SJSA1 (cell line): ENCODE results near the gene PLEKHA6. TPM values are rescaled to one million over a fixed set of nuclear protein-coding genes. Genes with fewer than 3 reads are reported as not detected.

Source experiments
- DNase-seq, 2 experiments: peaks; one replicate each; pipeline ENCODE4 v3.0.0-alpha.2; 2015 to 2020; ENCODE audit warnings: low spot score in 2 of 2, low read depth in 1 of 2
- H3K27ac ChIP-seq: fragments of 250-450 bp; sonication (Bioruptor Pico); 2 replicates; pipeline ENCODE4 v1.5.1; 2020; ENCODE audit warnings: mild to moderate bottlenecking, moderate library complexity
- H3K27me3 ChIP-seq: fragments of 250-450 bp; sonication (Bioruptor Pico); replicated peaks from 2 replicates; pipeline ENCODE4 v1.5.1; 2020; ENCODE audit warnings: mild to moderate bottlenecking, moderate library complexity
- H3K36me3 ChIP-seq: fragments of 250-450 bp; sonication (Bioruptor Pico); 2 replicates; pipeline ENCODE4 v1.5.1; 2020; ENCODE audit warnings: mild to moderate bottlenecking
- H3K4me1 ChIP-seq: fragments of 250-450 bp; sonication (Bioruptor Pico); replicated peaks from 2 replicates; pipeline ENCODE4 v1.6.1; 2021; ENCODE audit warnings: mild to moderate bottlenecking
- H3K4me3 ChIP-seq: fragments of 250-450 bp; sonication (Bioruptor Pico); 2 replicates; pipeline ENCODE4 v1.5.1; 2020; ENCODE audit warnings: mild to moderate bottlenecking
- H3K9me3 ChIP-seq: fragments of 250-450 bp; sonication (Bioruptor Pico); replicated peaks from 2 replicates; pipeline ENCODE4 v1.5.1; 2020; ENCODE audit warnings: mild to moderate bottlenecking
- total RNA-seq: library from RNA; depleted of rRNA; stranded (reverse); fragments of >200 nt; shearing (Covaris generic); gene quantifications from 2 replicates; pipeline ENCODE4 v1.2.3, GENCODE V29; 2014

PLEKHA6 gene
- total RNA-seq, 1 experiment from 2014 or later = 0.76 TPM

DNA sequence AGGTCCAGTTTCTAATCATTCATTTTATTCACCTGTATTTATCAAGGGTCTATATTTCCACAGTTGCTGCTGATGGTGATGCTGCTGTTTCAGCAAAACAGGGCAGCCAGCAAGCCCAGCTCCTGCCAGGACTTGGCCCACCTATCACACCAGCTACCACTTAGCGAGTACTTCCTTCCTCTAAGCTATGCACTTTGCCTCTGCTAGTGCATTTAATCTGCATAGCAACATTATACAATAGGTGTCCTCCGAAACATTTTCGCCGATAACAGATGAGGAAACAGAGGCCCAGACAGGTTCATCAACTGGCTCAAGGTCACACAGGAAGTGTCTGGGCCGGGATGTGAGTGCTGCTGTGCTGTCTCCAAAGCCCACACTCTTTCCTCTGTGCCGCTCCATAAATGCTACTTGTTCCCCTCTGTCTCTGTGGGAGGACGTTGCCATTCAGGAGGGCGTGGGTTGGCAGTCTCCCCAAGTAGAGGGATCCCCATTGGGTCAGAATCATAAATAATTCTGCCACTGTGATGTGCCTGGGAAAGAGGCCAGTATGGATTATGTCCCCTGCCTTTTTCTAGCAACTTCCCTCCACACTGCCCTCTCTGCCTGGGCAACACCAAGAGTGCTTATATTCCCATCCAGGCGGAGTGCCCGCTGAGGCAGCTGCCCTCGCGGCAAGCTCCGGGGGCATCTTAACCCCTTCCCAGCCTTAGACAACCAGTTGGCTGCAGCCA lies 9.4 kb upstream of the PLEKHA6 start:
- no peaks in the 10 kb centered on the region for H3K9me3 ChIP-seq
- H3K27ac ChIP-seq = no peak overlapping the region
- no peaks in the 10 kb centered on the region for H3K4me1 ChIP-seq
- H3K27me3 ChIP-seq = peaks cover 10% of the 10 kb centered on the region
- no peaks in the 10 kb centered on the region for H3K36me3 ChIP-seq
- no peak overlapping the region for H3K4me3 ChIP-seq
- DNase-seq = no peak

- Histone ChIP-seq H3K9me3 (no peaks in the 10 kb centered on the region), H3K4me3 (no peak overlapping the region), H3K36me3 (no peaks in the 10 kb centered on the region), H3K27ac (no peak overlapping the region), H3K4me1 (peaks cover 7% of the 10 kb centered on the region), H3K27me3 (peaks cover 10% of the 10 kb centered on the region)
- no peak for DNase-seq
Observed at GRCh38 chr1:204367956-204368355, 8.2 kb upstream of the PLEKHA6 start.

GRCh38 chr1:204367193-204367858 lies 7.6 kb upstream of the PLEKHA6 start:
- no peak for DNase-seq
- Histone ChIP-seq H3K4me3 (no peak overlapping the region), H3K27ac (no peak overlapping the region), H3K4me1 (peaks cover 8% of the 10 kb centered on the region), H3K36me3 (no peaks in the 10 kb centered on the region), H3K27me3 (peaks cover 10% of the 10 kb centered on the region), H3K9me3 (no peaks in the 10 kb centered on the region)

DNA sequence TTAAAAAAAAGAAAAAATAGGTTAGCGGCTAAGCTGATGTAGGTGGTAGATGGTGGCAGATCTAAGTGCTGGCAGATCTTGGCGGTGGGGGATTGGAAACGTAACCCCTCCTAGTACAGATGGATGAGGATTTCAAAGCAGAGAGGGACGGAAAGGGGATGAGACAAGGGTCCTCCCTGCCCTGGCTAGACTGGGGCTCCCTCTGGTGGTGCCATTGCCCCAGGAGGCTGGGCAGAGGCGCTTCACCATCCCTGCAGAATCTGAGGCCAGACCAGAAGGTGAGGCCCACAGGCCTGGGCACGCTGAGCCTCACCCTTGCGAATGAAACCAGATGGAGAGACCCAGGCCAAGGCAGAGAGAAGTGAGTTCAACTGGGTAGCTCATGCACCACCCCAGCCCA lies 7.0 kb upstream of the PLEKHA6 start:
- H3K36me3 ChIP-seq = no peaks in the 10 kb centered on the region
- DNase-seq = peak in 1 of 2 experiments; percentile 10
- peaks cover 8% of the 10 kb centered on the region for H3K4me1 ChIP-seq
- H3K27me3 ChIP-seq = peaks cover 7% of the 10 kb centered on the region
- no peak overlapping the region for H3K4me3 ChIP-seq
- H3K27ac ChIP-seq = no peak overlapping the region
- no peaks in the 10 kb centered on the region for H3K9me3 ChIP-seq

DNA sequence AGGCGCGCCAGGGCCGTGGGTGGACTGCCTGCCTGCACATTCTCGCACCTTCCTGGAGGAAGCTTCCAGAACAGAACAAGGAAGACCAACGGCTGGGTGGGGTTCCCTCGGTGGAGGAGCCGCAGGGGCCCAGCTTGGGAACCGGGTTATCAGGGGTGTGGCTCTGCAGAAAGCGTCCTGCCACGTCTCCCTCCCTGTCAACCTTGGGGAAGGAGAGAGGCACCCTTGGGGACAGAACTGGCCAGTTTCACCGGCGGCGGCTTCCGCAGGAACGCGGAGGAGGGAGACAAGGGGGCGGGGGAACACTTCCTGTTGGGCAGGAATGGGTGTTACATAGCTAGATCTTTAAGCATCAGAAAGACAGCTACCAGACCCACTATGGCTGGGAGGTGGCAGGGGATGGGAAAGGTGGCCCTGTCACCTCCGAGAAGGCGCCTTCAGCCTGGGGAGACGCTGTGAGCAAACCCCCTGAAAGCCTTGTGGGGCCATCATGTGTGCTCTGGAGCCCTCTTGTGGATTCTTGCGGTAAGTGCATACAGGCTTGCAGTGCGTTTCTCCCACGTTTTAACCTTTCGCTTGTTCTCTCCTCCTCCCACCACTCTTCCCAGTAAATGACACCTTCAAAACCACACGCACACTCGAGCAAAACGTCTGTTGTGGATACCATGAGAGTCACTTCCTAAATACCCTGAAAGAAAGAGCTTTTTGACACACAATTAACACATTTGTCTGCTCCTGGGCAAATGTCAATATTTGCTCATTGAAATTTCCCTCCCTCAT lies 3.8 kb upstream of the PLEKHA6 start:
- H3K4me3 ChIP-seq = peak overlapping the region; percentile 8
- H3K4me1 ChIP-seq = peaks cover 16% of the 10 kb centered on the region
- H3K27me3 ChIP-seq = no peaks in the 10 kb centered on the region
- 0 out of 2 replicates have a peak overlapping the region, but pooled peaks have one; percentile 0 for H3K27ac ChIP-seq
- no peaks in the 10 kb centered on the region for H3K36me3 ChIP-seq
- DNase-seq = peak; percentile 74 to 79
- H3K9me3 ChIP-seq = no peaks in the 10 kb centered on the region

- Histone ChIP-seq H3K27ac (0 out of 2 replicates have a peak overlapping the region, but pooled peaks have one; percentile 0), H3K9me3 (no peaks in the 10 kb centered on the region), H3K27me3 (no peaks in the 10 kb centered on the region), H3K4me3 (no peak overlapping the region; the same call in 1 of the 2 replicates), H3K36me3 (no peaks in the 10 kb centered on the region), H3K4me1 (peaks cover 16% of the 10 kb centered on the region)
- no peak for DNase-seq
Observed at GRCh38 chr1:204362984-204363334, 3.2 kb upstream of the PLEKHA6 start.

- H3K36me3 ChIP-seq = no peaks in the 10 kb centered on the region
- no peaks in the 10 kb centered on the region for H3K27me3 ChIP-seq
- DNase-seq = no peak
- H3K27ac ChIP-seq = no peak overlapping the region
- peaks cover 16% of the 10 kb centered on the region for H3K4me1 ChIP-seq
- no peak overlapping the region for H3K4me3 ChIP-seq
- no peaks in the 10 kb centered on the region for H3K9me3 ChIP-seq
Observed at GRCh38 chr1:204361781-204362180, 2.1 kb upstream of the PLEKHA6 start.

DNA sequence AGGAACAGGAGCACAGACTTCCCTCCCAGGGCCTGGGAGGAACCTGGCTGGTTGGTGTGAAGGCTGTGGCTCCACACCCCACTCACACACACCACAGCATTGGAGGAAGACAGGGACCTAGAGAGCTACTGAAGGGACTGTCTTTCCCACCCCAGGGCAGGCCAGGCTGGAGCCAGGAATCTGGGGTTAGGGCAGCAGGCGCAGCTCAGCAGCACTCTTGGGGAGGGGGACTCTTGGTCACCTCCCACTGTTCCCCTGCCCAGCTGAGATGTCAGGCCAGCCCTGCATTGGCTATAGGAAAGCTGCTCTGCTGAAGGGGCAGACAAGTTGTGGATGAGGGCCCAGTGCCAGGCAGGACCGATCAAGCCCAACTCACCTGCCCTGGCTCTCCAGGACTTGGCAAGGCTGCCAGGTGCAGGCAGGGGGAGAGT lies 1.6 kb upstream of the PLEKHA6 start:
- Histone ChIP-seq H3K4me1 (peaks cover 16% of the 10 kb centered on the region), H3K27ac (no peak overlapping the region), H3K27me3 (no peaks in the 10 kb centered on the region)

GRCh38 chr1:204360314-204360713 lies 585 bp upstream of the PLEKHA6 start:
- Histone ChIP-seq H3K27ac (no peak overlapping the region), H3K4me1 (peaks cover 16% of the 10 kb centered on the region), H3K4me3 (no peak overlapping the region), H3K36me3 (no peaks in the 10 kb centered on the region), H3K9me3 (no peaks in the 10 kb centered on the region), H3K27me3 (no peaks in the 10 kb centered on the region)
- no peak for DNase-seq

More for the DNA sequence above, 1.6 kb upstream of the PLEKHA6 start:
- Histone ChIP-seq H3K9me3 (no peaks in the 10 kb centered on the region), H3K4me3 (no peak overlapping the region), H3K36me3 (no peaks in the 10 kb centered on the region)
- no peak for DNase-seq

DNA sequence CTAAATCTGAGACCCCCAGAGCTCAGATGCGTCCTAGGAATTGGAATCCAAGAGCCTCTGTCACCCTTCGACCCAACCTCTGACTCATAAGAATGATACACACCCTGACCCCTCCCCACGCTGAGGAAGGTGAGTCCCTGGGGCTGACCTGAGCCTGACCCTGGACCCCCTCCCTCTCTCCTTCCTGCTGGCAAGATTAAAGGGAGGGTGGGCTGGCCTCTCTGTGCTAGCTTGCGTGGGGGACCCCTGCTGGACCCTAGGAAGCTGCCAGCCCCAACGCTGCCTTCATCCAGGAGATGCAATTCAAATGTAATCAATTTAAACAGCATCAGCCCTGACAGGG lies 627 bp downstream of the PLEKHA6 start:
- peaks cover 16% of the 10 kb centered on the region for H3K4me1 ChIP-seq
- no peaks in the 10 kb centered on the region for H3K9me3 ChIP-seq
- no peak overlapping the region for H3K4me3 ChIP-seq
- no peak for DNase-seq
- H3K27ac ChIP-seq = no peak overlapping the region
- no peaks in the 10 kb centered on the region for H3K36me3 ChIP-seq
- no peaks in the 10 kb centered on the region for H3K27me3 ChIP-seq

- Histone ChIP-seq H3K27me3 (no peaks in the 10 kb centered on the region), H3K36me3 (no peaks in the 10 kb centered on the region), H3K9me3 (no peaks in the 10 kb centered on the region), H3K4me3 (no peak overlapping the region), H3K4me1 (peaks cover 16% of the 10 kb centered on the region), H3K27ac (no peak overlapping the region)
- DNase-seq = no peak
Observed at GRCh38 chr1:204358605-204359004, 1.1 kb downstream of the PLEKHA6 start.

- no peak overlapping the region for H3K27ac ChIP-seq
- no peaks in the 10 kb centered on the region for H3K27me3 ChIP-seq
- DNase-seq = no peak
- H3K4me1 ChIP-seq = peaks cover 8% of the 10 kb centered on the region
- no peak overlapping the region for H3K4me3 ChIP-seq
- H3K9me3 ChIP-seq = no peaks in the 10 kb centered on the region
- no peaks in the 10 kb centered on the region for H3K36me3 ChIP-seq
Observed at GRCh38 chr1:204357551-204358490, 1.9 kb downstream of the PLEKHA6 start.

DNA sequence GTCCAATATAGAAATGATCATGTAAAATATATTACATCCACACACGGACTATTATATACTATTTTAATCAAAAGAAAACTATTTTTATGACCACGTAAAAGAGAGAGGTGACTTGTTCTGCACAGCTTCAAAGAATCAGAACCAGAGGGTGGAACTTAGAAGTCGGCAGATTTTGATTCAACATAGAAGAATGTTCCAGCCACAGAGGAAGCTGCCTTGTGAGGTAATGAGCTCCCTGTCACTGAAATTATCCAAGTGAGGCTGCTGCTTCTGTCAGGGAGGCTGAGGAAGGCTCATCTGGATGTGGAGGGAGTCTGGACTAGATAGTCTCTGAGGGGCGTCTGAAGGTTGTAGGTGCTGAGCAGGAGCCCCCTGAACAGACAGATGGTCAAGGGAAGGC lies 2.7 kb downstream of the PLEKHA6 start:
- no peak for DNase-seq
- Histone ChIP-seq H3K9me3 (no peaks in the 10 kb centered on the region), H3K4me1 (peaks cover 8% of the 10 kb centered on the region), H3K4me3 (no peak overlapping the region), H3K27me3 (no peaks in the 10 kb centered on the region), H3K27ac (no peak overlapping the region), H3K36me3 (no peaks in the 10 kb centered on the region)
